Panc1 (cell line): ENCODE measurements around the gene MAP2K7.

Experiments used
- CTCF ChIP-seq: fragments of 450-650 bp; IDR thresholded peaks from 2 replicates; pipeline ENCODE4 v1.5.1; 2017; ENCODE audit warnings: mild to moderate bottlenecking
- POLR2AphosphoS5 ChIP-seq: IDR thresholded peaks from 2 replicates; pipeline ENCODE4 v1.6.1; 2012; ENCODE audit warnings: mild to moderate bottlenecking, low read depth, low read length, moderate library complexity
- REST ChIP-seq, 2 experiments: IDR thresholded peaks; 2 replicates each; pipeline ENCODE4 v1.6.1; 2011 to 2012; ENCODE audit warnings: low read depth in 2 of 2, control low read depth in 1 of 2, low read length in 1 of 2, mild to moderate bottlenecking in 1 of 2, moderate library complexity in 1 of 2; ENCODE audit not compliant: insufficient read depth in 1 of 2
- SIN3A ChIP-seq: IDR thresholded peaks from 2 replicates; pipeline ENCODE4 v1.6.1; 2012; ENCODE audit warnings: low read depth, mild to moderate bottlenecking, low read length, moderate library complexity, borderline replicate concordance; ENCODE audit not compliant: insufficient read depth

GRCh38 chr19:7962644-7963268 is 59.1 kb downstream of the MAP2K7 start:
- TF ChIP-seq CTCF (no peak), POLR2AphosphoS5 (no peak), SIN3A (no peak), REST (IDR thresholded peaks at IDR 0.05; ENCODE audit: insufficient read depth in 1 of 2, low read depth in 2 of 2, low read length in 1 of 2) (no peak)
